Astrocyte of the cerebellum (primary cell): ENCODE data around the gene DCTN5.

Source experiments
- DNase-seq: peaks from one replicate; pipeline ENCODE4 v3.0.0-alpha.2; 2011; ENCODE audit warnings: low read depth
- H3K4me3 ChIP-seq: 2 replicates; pipeline ENCODE4 v1.5.1; 2011; ENCODE audit warnings: mild to moderate bottlenecking, low read depth, low read length, moderate library complexity
- CTCF ChIP-seq: IDR thresholded peaks from 2 replicates; pipeline ENCODE4 v1.5.1; 2012; ENCODE audit warnings: low read length, low read depth, moderate library complexity, mild to moderate bottlenecking; ENCODE audit errors: missing control alignments
- in situ Hi-C: cut with HindIII; loops from 2 replicates; pipeline ENCODE4 v1.10.0; 2017; ENCODE audit warnings: low sequenced_read_pairs

DCTN5 gene

GRCh38 chr16:23682181-23682580 lies 40.9 kb downstream of the DCTN5 start:
- no peak for TF ChIP-seq CTCF
- in situ Hi-C loops, result no loop called here
- no peak overlapping the region for H3K4me3 ChIP-seq
- no peak for DNase-seq

GRCh38 chr16:23683487-23683886 lies 42.2 kb downstream of the DCTN5 start:
- in situ Hi-C loops, result no loop called here
- H3K4me3 ChIP-seq, result no peak overlapping the region

GRCh38 chr16:23687034-23687808 lies 46.0 kb downstream of the DCTN5 start:
- DNase-seq, result no peak
- TF ChIP-seq CTCF, result no peak
- in situ Hi-C loops, result no loop called here
- no peak overlapping the region for H3K4me3 ChIP-seq

More at GRCh38 chr16:23683487-23683886, 42.2 kb downstream of the DCTN5 start:
- DNase-seq, result no peak
- TF ChIP-seq CTCF, result no peak

GRCh38 chr16:23689442-23690187 lies 48.3 kb downstream of the DCTN5 start:
- TF ChIP-seq CTCF, result no peak
- in situ Hi-C loops, result no loop called here
- H3K4me3 ChIP-seq, result no peak overlapping the region
- DNase-seq, result no peak

- in situ Hi-C loops, result no loop called here
- no peak for DNase-seq
- H3K4me3 ChIP-seq, result no peak overlapping the region
- TF ChIP-seq CTCF, result no peak
Measured at GRCh38 chr16:23690771-23691482, 49.7 kb downstream of the DCTN5 start.

GRCh38 chr16:23691483-23692189 lies 50.4 kb downstream of the DCTN5 start:
- in situ Hi-C loops, result no loop called here
- no peak for TF ChIP-seq CTCF
- DNase-seq, result no peak
- H3K4me3 ChIP-seq, result no peak overlapping the region
